ENCODE data around the gene ZNF486. TPM values are rescaled to one million over a fixed set of nuclear protein-coding genes. Genes with fewer than 3 reads are reported as not detected.

ZNF486 gene
- total RNA-seq, 120 experiments from 2014 or later: 1.6 to 5.9 (median 3.4) TPM

Other genes with a start within 250 kb of the ZNF486 start
- gene ZNF682, start 127.7 kb upstream of the ZNF486 start, total RNA-seq: 10 to 100 TPM in 90 of 120 experiments, 1 to 10 TPM in 30; 5.3 to 22.3 (median 11.5) TPM
- gene ZNF90, start 89.2 kb upstream of the ZNF486 start, total RNA-seq: 1 to 10 TPM in 98 of 120 experiments, under 1 TPM in 22; 0.29 to 4.5 (median 1.7) TPM

Measured in dorsolateral prefrontal cortex (tissue), 118 donors.